ENCODE data around the gene NXPH4.

- TF ChIP-seq CTCF (IDR thresholded peaks at IDR 0.05) (peak; percentile 100), ZFX (IDR thresholded peaks at IDR 0.05; ENCODE audit: borderline replicate concordance) (no peak)
Measured at GRCh38 chr12:57238854-57239554, 22.4 kb downstream of the NXPH4 start.
